ENCODE measurements around the gene APAF1. TPM values are rescaled to one million over a fixed set of nuclear protein-coding genes. Genes with fewer than 3 reads are reported as not detected.

The APAF1 gene
- total RNA-seq, 1 donor from 2014 or later: 27.4 TPM

DNA sequence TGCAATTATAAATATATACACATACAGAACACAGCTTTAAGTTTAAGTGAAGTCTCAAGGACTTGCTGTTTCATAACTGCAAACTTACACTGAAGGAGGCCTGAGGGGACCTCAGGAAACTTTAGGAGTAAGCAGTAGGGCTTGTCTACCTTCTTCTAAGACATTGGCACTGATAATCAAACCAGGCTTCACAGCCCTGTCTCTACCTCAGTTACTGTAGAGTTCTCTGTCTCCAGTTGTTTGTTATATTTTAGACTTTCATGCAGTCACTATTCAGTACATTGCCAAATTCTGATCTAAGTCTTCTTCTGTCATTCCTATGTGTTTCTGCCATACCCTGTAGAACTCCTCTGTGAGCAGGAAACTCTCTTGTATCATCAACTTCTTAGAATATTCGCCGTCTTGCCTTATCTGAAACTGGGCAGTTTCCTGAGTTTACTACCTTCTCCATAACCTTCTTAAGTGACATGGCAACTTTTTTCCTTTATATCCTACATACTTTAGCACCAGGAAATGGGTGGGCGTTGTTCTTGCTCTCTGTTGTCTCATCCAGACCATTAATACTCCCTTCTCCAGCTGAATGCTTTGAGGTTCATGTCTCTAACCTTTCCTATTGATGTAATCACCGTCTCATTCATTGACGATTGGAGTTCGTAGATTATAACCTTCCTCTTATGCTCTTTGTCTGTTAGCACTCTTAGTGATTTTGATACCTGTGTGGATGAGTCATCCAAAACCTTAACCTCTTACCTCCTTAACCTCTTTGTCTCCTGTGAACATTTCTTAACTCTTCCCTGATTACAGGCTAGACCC is 11.4 kb downstream of the APAF1 start:
- no peak for DNase-seq (ENCODE audit: extremely low read depth, low read depth, low spot score)

DNA sequence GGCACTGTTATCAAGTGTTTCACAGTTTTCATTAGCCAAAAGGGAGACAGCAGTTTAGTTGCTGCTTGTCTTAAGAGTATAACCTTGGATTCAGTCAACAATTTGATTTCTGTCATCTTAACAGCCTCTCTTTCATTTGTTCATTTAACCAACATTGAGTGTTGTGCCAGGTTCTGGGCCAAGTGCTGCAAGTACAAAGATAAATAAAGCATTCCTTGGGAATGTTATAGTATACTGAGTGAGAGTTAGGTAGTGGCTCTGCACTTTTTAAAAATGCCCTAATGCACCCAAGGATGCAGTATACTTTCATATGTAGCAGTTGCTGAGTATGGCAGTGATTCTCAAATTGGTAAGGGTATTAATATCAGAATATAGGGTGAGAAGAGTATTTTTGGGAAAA is 15.4 kb downstream of the APAF1 start:
- no peak for DNase-seq (ENCODE audit: extremely low read depth, low read depth, low spot score)

DNA sequence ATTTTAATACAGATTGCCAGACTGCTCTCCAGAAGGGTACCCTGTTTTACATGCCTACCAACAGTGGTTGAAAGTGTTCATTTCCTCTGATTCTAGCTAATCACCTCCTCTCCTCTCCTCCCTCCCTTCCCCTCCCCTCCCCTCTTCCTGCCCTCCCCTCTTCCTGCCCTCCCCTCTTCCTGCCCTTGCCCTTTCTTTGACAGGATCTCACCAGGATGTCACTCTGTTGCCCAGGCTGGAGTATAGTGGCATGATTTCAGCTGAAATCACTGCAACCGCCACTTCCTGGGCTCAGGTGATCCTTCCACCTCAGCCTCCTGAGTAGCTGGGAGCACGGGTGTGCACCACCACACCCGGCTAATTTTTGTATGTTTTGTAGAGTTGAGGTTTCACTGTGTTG is 24.7 kb downstream of the APAF1 start:
- DNase-seq (ENCODE audit: extremely low read depth, low read depth, low spot score): no peak

DNA sequence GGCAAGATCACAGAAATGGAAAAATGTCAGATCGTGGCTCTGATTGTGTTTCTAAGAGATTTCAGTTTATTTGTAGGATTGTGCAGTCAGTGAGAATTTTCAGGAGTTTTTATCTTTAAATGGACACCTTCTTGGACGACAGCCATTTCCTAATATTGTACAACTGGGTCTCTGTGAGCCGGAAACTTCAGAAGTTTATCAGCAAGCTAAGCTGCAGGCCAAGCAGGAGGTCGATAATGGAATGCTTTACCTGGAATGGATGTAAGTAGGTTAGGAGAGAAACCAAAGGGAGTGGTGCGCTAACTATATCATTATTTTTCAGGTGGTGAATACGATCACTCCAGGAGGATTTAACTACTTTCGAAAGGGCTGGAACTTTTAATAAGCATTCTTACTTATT is 26.4 kb downstream of the APAF1 start:
- DNase-seq (ENCODE audit: extremely low read depth, low read depth, low spot score): no peak

DNA sequence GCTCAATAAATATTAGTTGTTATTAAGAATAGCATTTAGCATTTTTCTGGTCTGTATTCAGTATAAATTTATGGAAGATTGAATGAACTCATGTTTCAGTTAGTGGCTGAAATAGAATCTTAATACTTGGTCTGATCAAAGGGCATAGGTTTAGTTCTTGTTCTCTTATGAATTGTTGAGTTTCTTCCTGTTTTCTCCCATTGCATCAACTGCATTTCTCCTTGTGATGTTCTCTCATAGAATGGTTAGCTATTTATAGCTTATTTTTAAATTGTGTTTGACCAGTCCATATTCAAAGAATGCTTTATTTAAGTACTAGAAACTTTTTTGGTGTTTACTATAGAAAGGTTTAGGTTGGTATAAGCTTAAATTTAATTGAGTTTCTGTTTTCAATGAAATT is 29.8 kb downstream of the APAF1 start:
- no peak for DNase-seq (ENCODE audit: extremely low read depth, low read depth, low spot score)

DNA sequence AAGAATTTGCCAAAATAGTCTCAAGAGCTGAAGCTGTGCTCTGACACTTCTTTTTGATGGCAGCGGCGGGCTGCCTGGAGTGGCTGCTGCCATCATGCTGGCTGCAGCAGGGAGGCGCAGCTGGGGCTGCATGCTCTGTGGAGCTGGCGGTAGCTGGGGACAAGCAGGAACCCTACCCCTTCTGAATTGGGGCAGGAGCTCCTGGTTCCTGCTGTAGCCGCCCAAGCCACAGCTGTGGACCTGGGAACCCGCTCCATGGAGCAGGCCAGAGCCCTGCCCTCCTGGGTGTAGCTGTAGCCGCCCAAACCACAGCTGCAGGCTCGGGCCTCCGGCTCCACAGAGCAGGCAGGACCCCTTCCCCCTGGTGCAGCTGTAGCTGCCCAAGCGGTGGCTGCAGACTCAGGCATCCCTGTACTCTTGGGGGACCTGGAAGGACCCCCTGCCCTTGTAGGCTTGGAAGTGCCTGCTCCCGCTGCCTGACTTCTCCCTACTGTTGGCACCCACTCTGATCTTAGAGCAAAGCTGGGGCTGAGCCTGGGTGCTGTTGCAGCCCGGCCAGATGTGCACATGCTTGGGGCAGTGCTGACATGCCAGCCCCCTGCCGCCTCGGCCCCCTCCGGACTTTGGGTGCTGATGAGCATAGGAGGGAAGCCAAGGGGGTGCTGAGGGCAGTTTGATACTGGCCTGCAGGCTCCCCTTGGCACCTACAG is 33.3 kb downstream of the APAF1 start:
- no peak for DNase-seq (ENCODE audit: extremely low read depth, low read depth, low spot score)

DNA sequence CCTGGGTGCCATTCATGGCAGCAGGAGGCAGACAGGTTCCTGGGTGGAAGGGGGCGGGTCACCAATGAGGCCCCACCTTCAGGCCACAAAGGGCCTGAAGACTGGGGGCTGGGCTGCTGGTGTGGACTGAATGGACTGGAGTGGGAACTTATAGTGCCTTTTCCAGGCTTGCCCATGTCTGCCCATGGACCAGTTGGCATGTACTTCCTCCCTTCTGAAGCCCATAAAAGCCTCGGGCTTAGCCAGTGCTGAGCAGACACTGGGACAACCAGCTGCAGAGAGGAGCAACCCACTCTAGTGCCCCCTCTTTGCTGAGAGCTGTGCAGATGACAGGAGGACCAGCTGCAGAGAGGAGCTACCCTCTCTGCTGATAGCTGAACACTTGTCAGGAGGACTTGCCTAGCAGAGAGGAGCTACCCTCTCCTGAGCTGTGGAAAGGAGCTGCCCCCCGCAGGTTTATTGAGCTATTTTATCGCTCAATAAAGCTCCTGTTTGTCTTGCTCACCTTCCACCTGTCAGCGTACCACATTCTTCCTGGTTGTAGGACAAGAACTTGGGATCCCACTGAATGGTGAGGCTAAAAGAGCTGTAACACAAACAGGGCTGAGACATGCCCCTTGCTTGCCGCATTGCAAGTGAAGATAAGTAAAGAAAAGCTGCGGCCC is 34.0 kb downstream of the APAF1 start:
- no peak for DNase-seq (ENCODE audit: extremely low read depth, low read depth, low spot score)

DNA sequence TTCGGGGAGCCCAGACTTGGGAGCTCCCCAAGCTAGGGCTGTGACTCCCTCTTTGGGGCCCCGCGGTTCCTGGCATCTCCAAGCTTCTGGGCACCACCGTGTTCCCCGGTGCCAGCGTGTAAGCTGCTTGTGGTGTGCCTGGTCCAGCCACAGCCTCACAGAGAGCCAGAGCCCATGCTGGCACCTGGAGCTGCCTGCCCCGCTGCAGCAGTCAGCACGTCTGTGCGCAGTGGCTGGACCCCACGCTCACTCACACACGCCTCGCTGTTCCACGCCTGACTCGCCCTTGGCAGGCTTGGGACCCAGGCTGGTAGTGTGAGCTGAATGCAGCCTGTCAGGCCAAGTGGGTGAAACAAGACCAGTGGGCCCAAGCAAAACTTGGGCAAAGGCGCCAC is 34.5 kb downstream of the APAF1 start:
- DNase-seq (ENCODE audit: extremely low read depth, low read depth, low spot score): no peak

DNA sequence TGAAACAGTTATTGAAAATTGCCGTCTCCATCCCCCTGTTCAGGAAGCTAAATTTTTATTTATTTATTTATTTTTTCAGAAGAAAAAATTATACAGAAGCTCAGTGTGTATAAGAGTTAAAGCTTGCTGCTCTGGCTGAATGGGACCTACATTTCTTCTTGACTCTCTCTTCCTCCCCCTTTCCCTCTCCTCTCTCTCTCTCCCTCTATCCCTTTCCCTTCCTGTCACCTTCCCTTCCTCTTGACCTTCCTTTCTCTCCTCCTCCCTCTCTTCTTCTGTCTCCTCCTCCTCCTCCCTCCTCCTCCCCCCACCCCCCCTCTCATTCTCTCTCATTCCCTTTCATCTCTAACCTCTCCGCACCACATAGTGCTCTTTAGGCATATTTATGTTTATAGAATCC is 39.1 kb downstream of the APAF1 start:
- DNase-seq (ENCODE audit: extremely low read depth, low read depth, low spot score): no peak

DNA sequence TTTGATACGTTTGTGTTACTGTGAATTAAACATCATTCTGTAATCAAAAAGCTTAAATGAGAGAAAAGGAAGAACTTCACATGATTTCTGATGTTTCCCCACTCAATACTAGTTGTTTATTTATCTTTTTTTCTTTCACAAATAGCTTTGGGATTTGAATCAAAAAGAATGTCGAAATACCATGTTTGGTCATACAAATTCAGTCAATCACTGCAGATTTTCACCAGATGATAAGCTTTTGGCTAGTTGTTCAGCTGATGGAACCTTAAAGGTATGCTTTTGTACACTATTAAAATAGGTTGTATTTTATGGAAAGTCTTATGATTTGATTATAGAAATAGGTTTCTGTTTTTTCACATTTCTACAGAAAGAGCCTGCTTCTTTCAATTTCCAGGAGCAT is 41.5 kb downstream of the APAF1 start:
- no peak for DNase-seq (ENCODE audit: extremely low read depth, low read depth, low spot score)

DNA sequence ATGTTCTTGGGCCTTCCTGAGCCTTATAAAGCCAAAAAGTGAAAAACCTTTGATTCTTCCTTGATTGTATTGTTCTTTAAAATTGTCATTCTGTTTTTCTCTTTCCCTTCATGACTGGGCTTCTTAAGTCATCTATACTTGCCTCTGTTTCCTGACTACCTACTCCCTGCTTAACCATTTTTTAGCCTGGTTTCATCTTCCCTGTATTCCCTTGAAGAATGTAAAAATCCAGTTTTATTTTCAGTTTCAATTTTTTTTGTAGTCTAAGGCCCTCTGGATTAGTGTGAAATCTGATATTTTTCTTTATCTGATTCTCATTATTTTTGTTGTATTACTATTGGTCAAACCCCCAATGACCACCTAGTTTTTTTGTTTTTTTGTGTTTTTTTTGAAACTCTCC is 46.3 kb downstream of the APAF1 start:
- no peak for DNase-seq (ENCODE audit: extremely low read depth, low read depth, low spot score)

DNA sequence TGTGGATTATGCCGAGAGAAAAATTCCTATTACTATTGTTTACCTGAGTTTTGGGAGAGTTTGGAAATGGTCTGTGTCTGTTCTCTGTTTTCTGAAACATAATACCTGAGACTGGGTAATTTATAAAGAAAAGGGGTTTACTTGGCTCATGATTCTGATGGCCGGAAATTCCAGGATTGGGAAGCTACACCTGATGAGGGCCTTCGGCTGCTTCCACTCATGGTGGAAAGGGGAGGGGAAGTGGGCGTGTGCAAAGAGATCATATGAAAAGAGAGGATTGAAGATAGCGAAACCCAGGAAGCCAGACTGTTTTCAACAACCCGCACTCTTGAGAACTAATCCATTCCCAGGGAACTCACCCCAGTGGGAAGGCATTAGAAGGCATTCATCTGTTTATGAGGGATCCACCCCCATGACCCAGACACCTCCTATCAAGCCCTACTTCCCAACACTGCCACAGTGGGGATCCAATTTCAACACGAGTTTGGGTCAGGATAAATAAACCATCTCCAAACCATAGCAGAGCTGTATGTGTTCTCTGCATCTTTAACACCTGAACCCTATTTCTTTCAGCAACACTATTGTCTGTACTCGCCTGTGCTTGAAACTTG is 51.1 kb downstream of the APAF1 start:
- no peak for DNase-seq (ENCODE audit: extremely low read depth, low read depth, low spot score)

DNA sequence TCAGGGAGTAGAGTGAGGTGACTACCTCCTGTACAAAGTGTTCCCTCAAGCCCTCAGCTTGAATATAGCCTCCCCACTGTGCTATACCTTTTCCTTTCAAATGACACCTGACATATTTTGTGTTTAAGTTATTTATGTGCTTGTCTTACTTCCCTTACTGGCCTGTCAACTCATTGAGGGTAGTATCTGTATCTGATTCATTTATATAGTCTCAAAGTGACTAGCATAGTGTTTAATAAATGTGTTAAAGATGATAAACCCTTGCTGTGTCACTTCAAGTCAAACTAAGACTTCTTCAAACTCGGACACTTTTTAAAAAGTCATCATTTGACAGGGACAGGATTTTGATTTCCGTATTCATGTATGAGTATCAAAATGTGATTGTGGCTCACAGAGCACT is 52.1 kb downstream of the APAF1 start:
- no peak for DNase-seq (ENCODE audit: extremely low read depth, low read depth, low spot score)

DNA sequence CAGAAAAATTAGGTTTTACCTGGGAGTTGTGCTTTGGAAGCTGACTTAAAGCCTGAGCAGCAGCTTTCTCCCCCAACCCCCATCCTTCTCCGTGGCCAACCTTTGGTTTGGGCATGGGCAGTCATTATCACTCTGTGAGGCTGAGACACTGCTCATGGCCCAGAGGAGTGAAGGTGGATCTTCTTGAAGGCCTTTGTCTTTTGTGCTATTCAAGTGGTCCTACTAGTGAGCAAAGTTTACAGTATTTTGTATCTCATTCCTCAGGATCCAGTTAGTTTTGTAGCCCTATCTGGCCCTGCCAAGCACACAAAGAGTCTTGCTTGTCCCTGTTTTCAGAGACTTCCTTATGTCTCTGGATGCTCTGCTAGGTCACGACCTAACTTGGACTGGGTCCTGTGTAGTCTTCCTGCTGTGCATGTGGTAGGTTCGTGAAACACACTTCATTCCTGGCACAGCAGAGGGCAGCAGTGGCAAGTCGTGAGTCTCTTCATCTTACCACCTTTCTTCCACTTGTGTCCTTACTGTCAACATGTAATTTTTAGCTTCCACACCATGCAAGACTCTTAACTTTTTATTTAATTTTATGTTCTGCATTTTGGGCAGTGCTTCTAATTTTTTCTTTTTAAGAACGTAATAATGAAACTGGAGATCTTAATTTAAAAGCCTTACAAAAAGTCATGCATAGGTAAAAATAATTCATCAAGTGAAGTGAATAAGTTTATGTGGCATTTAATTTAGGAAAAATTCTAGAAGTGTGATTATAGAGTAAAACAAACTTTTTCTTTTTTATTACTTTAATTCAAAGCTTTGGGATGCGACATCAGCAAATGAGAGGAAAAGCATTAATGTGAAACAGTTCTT is 53.7 kb downstream of the APAF1 start:
- no peak for DNase-seq (ENCODE audit: extremely low read depth, low read depth, low spot score)

DNA sequence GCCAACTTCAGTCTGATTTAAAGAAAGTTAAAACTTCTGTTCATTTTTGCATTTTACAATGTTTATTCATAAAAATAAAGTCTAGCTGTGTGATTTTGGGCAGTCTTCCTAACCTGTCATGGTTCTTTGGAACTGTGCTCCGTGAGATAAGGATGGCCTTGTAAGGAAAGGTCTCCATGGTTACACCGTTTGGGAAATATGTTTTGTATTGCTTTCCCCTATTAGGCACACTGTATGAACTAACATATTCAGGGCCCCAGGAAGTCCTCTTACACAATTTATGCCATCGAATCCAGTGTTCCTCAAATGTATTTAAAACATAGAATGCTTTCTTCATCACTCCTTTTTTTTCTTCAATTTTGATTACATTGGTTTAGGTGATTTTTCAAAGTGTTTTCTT is 54.5 kb downstream of the APAF1 start:
- no peak for DNase-seq (ENCODE audit: extremely low read depth, low read depth, low spot score)

DNA sequence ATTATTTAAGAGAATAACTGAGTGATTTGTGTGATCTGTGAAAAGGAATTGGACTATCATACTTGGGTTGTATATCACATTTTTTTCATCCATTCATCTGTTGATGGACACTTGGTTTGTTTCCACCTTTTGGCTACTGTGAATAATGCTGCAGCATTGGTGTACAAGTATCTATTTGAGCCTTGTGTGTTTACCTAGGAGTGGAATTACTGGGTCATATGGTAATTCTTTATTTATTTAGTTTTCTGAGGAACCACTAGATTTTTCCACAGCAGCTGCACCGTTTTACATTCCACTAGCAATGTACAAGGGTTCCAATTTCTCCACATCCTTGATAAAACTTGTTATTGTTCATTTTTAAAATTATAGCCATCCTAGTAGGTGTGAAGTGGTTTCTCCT is 56.1 kb downstream of the APAF1 start:
- no peak for DNase-seq (ENCODE audit: extremely low read depth, low read depth, low spot score)

DNA sequence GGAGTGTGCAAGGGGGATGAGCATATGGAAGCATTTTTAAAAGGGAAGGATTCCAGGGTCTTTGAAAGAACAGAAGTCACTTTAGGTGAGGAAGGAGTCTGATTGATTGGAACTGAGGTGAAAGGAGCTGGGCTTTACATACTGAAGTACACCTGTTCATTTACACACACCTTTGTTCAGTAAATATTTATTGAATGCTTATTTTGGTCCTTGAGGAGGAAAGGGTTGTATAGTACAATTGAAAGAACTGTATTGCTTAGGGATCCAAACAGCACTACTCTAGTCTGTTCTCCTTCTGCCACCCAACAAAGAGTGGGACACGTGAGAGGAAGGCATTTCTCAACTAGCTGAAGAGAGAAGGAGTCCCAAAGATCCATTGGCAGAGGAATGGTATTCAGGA is 63.9 kb downstream of the APAF1 start:
- no peak for DNase-seq (ENCODE audit: extremely low read depth, low read depth, low spot score)

DNA sequence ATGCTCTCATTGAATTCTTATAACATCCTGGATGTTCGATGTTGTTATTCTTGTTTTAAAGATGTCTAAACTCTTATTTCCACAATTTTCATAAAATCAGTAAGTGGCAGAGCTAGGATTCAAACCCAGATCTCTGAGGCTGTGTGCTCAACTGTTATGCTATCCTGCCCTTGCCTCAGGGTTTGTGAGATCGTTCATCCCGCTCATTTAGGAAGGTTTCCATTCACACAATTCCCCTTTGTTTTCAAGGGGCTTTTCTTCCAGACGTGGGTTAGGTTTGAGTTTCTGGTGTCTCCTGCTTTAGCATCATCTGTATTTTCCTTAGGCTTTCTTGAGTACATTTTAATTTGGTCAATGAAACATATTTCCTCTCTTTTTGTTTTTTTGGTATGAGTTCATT is 69.3 kb downstream of the APAF1 start:
- no peak for DNase-seq (ENCODE audit: extremely low read depth, low read depth, low spot score)

DNA sequence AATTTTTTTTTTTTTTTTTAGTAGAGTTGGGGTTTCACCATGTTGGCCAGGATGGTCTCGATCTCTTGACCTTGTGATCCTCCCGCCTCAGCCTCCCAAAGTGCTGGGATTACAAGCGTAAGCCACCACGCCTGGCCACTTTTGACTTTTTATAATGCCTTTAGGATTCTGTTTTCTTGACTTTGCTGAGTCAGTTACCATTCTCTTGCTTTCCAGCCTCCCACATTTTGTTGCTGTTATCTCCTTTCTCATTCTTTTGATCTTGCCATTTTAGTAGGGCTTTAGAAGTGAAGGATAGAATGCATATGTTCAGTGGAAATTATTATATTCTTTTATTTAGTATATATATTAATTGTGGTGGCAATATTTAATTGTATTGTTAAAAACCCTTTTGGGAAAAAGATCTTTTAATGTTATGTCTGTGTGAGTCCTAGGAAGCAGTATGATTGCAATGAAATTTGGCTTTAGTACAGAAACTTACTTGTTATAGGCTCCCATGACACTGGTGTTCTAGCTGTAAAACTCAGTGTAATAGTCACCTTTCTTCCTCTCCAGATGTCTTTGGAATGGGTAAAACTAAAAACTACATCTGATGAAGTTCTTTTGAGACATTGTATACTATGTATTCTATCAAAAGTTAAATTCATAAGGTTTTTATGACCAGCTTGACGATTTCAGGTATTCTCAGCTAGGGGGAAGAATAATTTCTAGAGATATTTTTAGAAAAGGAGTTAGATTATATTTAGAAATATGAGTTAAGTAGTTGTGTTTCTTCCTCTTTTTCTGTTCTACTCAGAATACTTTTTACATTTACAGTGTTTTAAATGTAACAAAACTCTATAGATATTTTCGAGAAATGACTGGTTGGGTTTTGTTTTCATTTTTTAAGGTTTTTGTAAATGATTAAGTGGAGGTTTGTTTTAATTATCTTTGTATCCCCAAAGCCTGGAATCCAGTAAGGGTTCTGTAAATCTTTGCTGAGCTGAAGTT is 74.7 kb downstream of the APAF1 start:
- DNase-seq (ENCODE audit: extremely low read depth, low read depth, low spot score): no peak

Measured in glomerular endothelial cell (primary cell).